Gastroesophageal sphincter (tissue), 4 donors: ENCODE measurements around the gene SLC25A19. TPM values are rescaled to one million over a fixed set of nuclear protein-coding genes. Genes with fewer than 3 reads are reported as not detected.

ENCODE experiments used
- ATAC-seq: fragments of 150-250 bp; one replicate; pipeline ENCODE4 v1.9.1; 2016; ENCODE audit warnings: mild to moderate bottlenecking, moderate library complexity
- H3K27ac ChIP-seq, 4 donors: fragments of 200-600 bp; sonication (generic) in 3 of 4; 1 replicate in 3 of 4; 2 replicates in 1 of 4; pipeline ENCODE4 v1.5.1; 2016 to 2019
- H3K27me3 ChIP-seq: fragments of 200-600 bp; sonication (generic); one replicate; pipeline ENCODE4 v1.5.1; 2019
- H3K36me3 ChIP-seq, 2 donors: fragments of 200-600 bp; sonication (generic); one replicate each; pipeline ENCODE4 v1.5.1; 2019; ENCODE audit warnings: control low read depth in 1 of 2
- H3K4me1 ChIP-seq, 3 donors: fragments of 200-600 bp; sonication (generic); 1 replicate in 2 of 3; 2 replicates in 1 of 3; pipeline ENCODE4 v1.5.1; 2016 to 2019; ENCODE audit warnings: control low read depth in 2 of 3
- H3K4me3 ChIP-seq, 2 donors: fragments of 200-600 bp; sonication (generic); one replicate each; pipeline ENCODE4 v1.5.1; 2019; ENCODE audit warnings: mild to moderate bottlenecking in 1 of 2, moderate library complexity in 1 of 2
- H3K9me3 ChIP-seq, 3 donors: fragments of 200-600 bp; sonication (generic); one replicate each; pipeline ENCODE4 v1.5.1; 2017 to 2019; ENCODE audit warnings: control low read depth in 2 of 3
- CTCF ChIP-seq, 4 experiments: fragments of 200-600 bp in 2 of 4; fragments of 450-650 bp in 2 of 4; sonication (generic) in 1 of 4; IDR thresholded peaks; one replicate each; pipeline ENCODE4 v1.5.1; 2017 to 2019; ENCODE audit warnings: antibody characterized with exemption in 4 of 4, mild to moderate bottlenecking in 2 of 4, moderate library complexity in 2 of 4
- EP300 ChIP-seq: sonication (generic); formaldehyde crosslinking; IDR thresholded peaks from one replicate; pipeline ENCODE4 v1.6.1; 2017; ENCODE audit warnings: antibody characterized with exemption, mild to moderate bottlenecking
- POLR2A ChIP-seq, 2 donors: fragments of 450-650 bp; IDR thresholded peaks; one replicate each; pipeline ENCODE4 v1.6.1; 2017; ENCODE audit warnings: antibody characterized with exemption in 2 of 2, mild to moderate bottlenecking in 2 of 2, moderate library complexity in 1 of 2
- POLR2AphosphoS5 ChIP-seq: sonication (generic); formaldehyde crosslinking; IDR thresholded peaks from one replicate; pipeline ENCODE4 v1.6.1; 2017; ENCODE audit warnings: antibody characterized with exemption
- WGBS, 2 donors: methylation state at CpG; one replicate each; pipeline ENCODE4 v1.1.5; 2018; ENCODE audit warnings: low coverage in 1 of 2; 5-methylcytosine and 5-hydroxymethylcytosine counted together
- total RNA-seq, 4 donors: library from RNA; depleted of rRNA; stranded (reverse); fragments of >200 nt; gene quantifications; one replicate each; pipeline ENCODE4 v1.1.0, GENCODE V29; 2016

The SLC25A19 gene
- total RNA-seq, 4 donors from 2014 or later: 7.3 to 14.5 (median 13.4) TPM

GRCh38 chr17:75250009-75250471 is 39.2 kb downstream of the SLC25A19 start:
- ATAC-seq: peak; percentile 74
- Histone ChIP-seq H3K27ac (peak overlapping the region in 3 of 4 donors; percentile 43 to 65 (median 57)), H3K36me3 (peaks cover 0 to 17% of the 10 kb centered on the region in 2 donors), H3K27me3 (no peaks in the 10 kb centered on the region), H3K9me3 (no peaks in the 10 kb centered on the region), H3K4me1 (peaks cover 0 to 19% (median 3%) of the 10 kb centered on the region in 3 donors), H3K4me3 (peak overlapping the region in 1 of 2 donors; percentile 20)
- 48 to 52% methylated on average over 7 to 9 of the region's 11 CpGs for WGBS, 2 donors
- no peak for TF ChIP-seq POLR2AphosphoS5
- no peak for TF ChIP-seq CTCF (IDR thresholded peaks at IDR 0.05)
- TF ChIP-seq POLR2A (IDR thresholded peaks at IDR 0.05): no peak
- TF ChIP-seq EP300: no peak

- ATAC-seq: no peak
- Histone ChIP-seq H3K4me1 (peaks cover 0 to 19% (median 3%) of the 10 kb centered on the region in 3 donors), H3K27ac (peak overlapping the region in 2 of 4 donors; percentile 33 to 65), H3K4me3 (no peak overlapping the region), H3K36me3 (peaks cover 0 to 22% of the 10 kb centered on the region in 2 donors), H3K9me3 (no peaks in the 10 kb centered on the region), H3K27me3 (no peaks in the 10 kb centered on the region)
- 64 to 79% methylated on average over 4 of the region's 4 CpGs for WGBS, 2 donors
- no peak for TF ChIP-seq POLR2A (IDR thresholded peaks at IDR 0.05)
- TF ChIP-seq POLR2AphosphoS5: no peak
- TF ChIP-seq CTCF (IDR thresholded peaks at IDR 0.05): no peak
- no peak for TF ChIP-seq EP300
These were observed 39.7 kb downstream of the SLC25A19 start for GRCh38 chr17:75249564-75249963.

- H3K36me3 ChIP-seq: peaks cover 0 to 54% of the 10 kb centered on the region in 2 donors
- no peak overlapping the region for H3K27ac ChIP-seq
- no peaks in the 10 kb centered on the region for H3K27me3 ChIP-seq
- no peak overlapping the region for H3K4me3 ChIP-seq
- 100% methylated on average over 1 of the region's 12 CpGs; no CpG with 5 or more reads in 1 of the 2 donors for WGBS, 2 donors
- TF ChIP-seq EP300: no peak
- TF ChIP-seq POLR2A (IDR thresholded peaks at IDR 0.05): no peak
- TF ChIP-seq POLR2AphosphoS5: no peak
- no peak for TF ChIP-seq CTCF (IDR thresholded peaks at IDR 0.05)
- no peaks in the 10 kb centered on the region for H3K9me3 ChIP-seq
- H3K4me1 ChIP-seq: peaks cover 0 to 19% (median 3%) of the 10 kb centered on the region in 3 donors
- ATAC-seq: no peak
These were observed 42.8 kb downstream of the SLC25A19 start for GRCh38 chr17:75246404-75246803.

GRCh38 chr17:75245011-75245410 is 44.2 kb downstream of the SLC25A19 start:
- H3K9me3 ChIP-seq: no peaks in the 10 kb centered on the region
- H3K4me3 ChIP-seq: no peak overlapping the region
- H3K4me1 ChIP-seq: peaks cover 0 to 21% (median 0%) of the 10 kb centered on the region in 3 donors
- WGBS, 2 donors: 50 to 89% methylated on average over 1 to 5 of the region's 6 CpGs
- peaks cover 0 to 68% of the 10 kb centered on the region in 2 donors for H3K36me3 ChIP-seq
- no peak overlapping the region for H3K27ac ChIP-seq
- ATAC-seq: no peak
- TF ChIP-seq CTCF (IDR thresholded peaks at IDR 0.05) (no peak), POLR2AphosphoS5 (no peak)
- no peaks in the 10 kb centered on the region for H3K27me3 ChIP-seq

GRCh38 chr17:75244133-75244866 is 44.9 kb downstream of the SLC25A19 start:
- no peak overlapping the region for H3K4me3 ChIP-seq
- no peak for ATAC-seq
- H3K4me1 ChIP-seq: peaks cover 0 to 19% (median 0%) of the 10 kb centered on the region in 3 donors
- no peaks in the 10 kb centered on the region for H3K27me3 ChIP-seq
- TF ChIP-seq POLR2AphosphoS5 (no peak), EP300 (no peak)
- peaks cover 0 to 75% of the 10 kb centered on the region in 2 donors for H3K36me3 ChIP-seq
- H3K27ac ChIP-seq: no peak overlapping the region
- H3K9me3 ChIP-seq: no peaks in the 10 kb centered on the region
- 76 to 83% methylated on average over 5 to 8 of the region's 22 CpGs for WGBS, 2 donors
